BLaER1 (cell line): Measurements from ENCODE around the gene TMIGD1.

ENCODE experiments used
- H3K27ac ChIP-seq: shearing (Covaris generic); formaldehyde crosslinking; 2 replicates; pipeline ENCODE4 v1.8.1; 2022
- H3K27me3 ChIP-seq: shearing (Covaris generic); formaldehyde crosslinking; 2 replicates; pipeline ENCODE4 v1.8.1; 2022
- H3K36me3 ChIP-seq: shearing (Covaris generic); formaldehyde crosslinking; 2 replicates; pipeline ENCODE4 v1.8.1; 2022
- H3K4me1 ChIP-seq: shearing (Covaris generic); formaldehyde crosslinking; 2 replicates; pipeline ENCODE4 v1.8.1; 2022
- H3K4me2 ChIP-seq: shearing (Covaris generic); formaldehyde crosslinking; 2 replicates; pipeline ENCODE4 v1.8.1; 2022
- H3K4me3 ChIP-seq: shearing (Covaris generic); formaldehyde crosslinking; 2 replicates; pipeline ENCODE4 v1.8.1; 2022
- H3K9ac ChIP-seq: shearing (Covaris generic); formaldehyde crosslinking; 2 replicates; pipeline ENCODE4 v1.8.1; 2022
- H3K9me3 ChIP-seq: shearing (Covaris generic); formaldehyde crosslinking; 2 replicates; pipeline ENCODE4 v1.8.1; 2022
- H4K20me1 ChIP-seq: shearing (Covaris generic); formaldehyde crosslinking; 2 replicates; pipeline ENCODE4 v1.8.1; 2022
- Cebpa-rat ChIP-seq: shearing (Covaris generic); IDR thresholded peaks from 2 replicates; pipeline ENCODE4 v1.8.1; 2022

The TMIGD1 gene

DNA sequence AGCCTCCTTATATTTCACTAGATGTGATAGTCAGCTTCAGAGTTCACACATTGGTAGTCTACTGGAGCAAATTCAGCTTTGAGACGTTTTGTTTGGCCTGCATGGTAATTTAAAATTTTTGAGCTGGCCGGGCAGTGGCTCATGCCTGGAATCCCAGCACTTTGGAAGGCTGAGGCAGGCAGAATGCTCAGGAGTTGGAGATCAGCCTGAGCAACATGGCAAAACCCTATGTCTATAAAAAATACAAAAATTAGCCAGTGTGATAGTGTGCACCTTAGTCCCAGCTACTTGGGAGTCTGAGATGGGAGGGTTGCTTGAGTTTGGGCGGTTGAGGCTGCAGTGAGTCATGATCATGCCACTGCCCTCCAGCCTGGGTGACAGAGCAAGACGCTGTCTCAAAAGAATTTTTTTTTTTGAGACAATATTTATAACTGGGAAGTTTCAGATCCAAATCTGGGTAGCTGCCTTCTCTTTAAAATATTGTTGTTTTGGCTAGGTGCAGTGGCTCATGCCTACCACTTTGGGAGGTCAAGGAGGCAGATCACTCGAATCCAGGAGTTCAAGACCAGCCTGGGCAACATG, 37.3 kb downstream of the TMIGD1 start:
- H3K27me3 ChIP-seq = no peaks in the 10 kb centered on the region
- no peaks in the 10 kb centered on the region for H3K36me3 ChIP-seq
- no peak overlapping the region for H3K27ac ChIP-seq
- peaks cover 9% of the 10 kb centered on the region; the same call in 1 of the 2 replicates for H3K9me3 ChIP-seq
- H3K4me3 ChIP-seq = no peak overlapping the region
- H4K20me1 ChIP-seq = no peaks in the 10 kb centered on the region
- no peak overlapping the region for H3K4me2 ChIP-seq
- no peak overlapping the region for H3K9ac ChIP-seq
- no peak for TF ChIP-seq Cebpa-rat
- H3K4me1 ChIP-seq = peaks cover 17% of the 10 kb centered on the region

GRCh38 chr17:30292286-30292858, 41.5 kb downstream of the TMIGD1 start:
- Histone ChIP-seq H3K36me3 (peaks cover 24% of the 10 kb centered on the region), H3K27ac (peak overlapping the region; percentile 86), H3K4me3 (peak overlapping the region; percentile 95)

GRCh38 chr17:30291543-30292285, 42.1 kb downstream of the TMIGD1 start, which contains the start of gene BLMH:
Gene BLMH, minus strand, starts transcription at chr17:30291944. Its CDS starts 125 bp downstream, at chr17:30291819.
- Histone ChIP-seq H3K4me2 (peak within 1 kb of the TSS; percentile 91), H3K27me3 (no peaks in the 10 kb centered on the region), H3K27ac (peak within 1 kb of the TSS; percentile 86), H3K36me3 (peaks cover 31% of the 10 kb centered on the region), H3K9me3 (no peaks in the 10 kb centered on the region), H3K9ac (peak within 1 kb of the TSS; percentile 90), H3K4me3 (peak within 1 kb of the TSS; percentile 95), H4K20me1 (peaks cover 22% of the 10 kb centered on the region), H3K4me1 (peaks cover 16% of the 10 kb centered on the region)
- no peak for TF ChIP-seq Cebpa-rat

More at GRCh38 chr17:30292286-30292858, 41.5 kb downstream of the TMIGD1 start:
- peak overlapping the region; percentile 91 for H3K4me2 ChIP-seq
- H3K9ac ChIP-seq = peak overlapping the region; percentile 90
- peaks cover 4% of the 10 kb centered on the region; the same call in 1 of the 2 replicates for H3K9me3 ChIP-seq
- no peak for TF ChIP-seq Cebpa-rat
- H3K4me1 ChIP-seq = peaks cover 16% of the 10 kb centered on the region
- H4K20me1 ChIP-seq = peaks cover 22% of the 10 kb centered on the region
- no peaks in the 10 kb centered on the region for H3K27me3 ChIP-seq

DNA sequence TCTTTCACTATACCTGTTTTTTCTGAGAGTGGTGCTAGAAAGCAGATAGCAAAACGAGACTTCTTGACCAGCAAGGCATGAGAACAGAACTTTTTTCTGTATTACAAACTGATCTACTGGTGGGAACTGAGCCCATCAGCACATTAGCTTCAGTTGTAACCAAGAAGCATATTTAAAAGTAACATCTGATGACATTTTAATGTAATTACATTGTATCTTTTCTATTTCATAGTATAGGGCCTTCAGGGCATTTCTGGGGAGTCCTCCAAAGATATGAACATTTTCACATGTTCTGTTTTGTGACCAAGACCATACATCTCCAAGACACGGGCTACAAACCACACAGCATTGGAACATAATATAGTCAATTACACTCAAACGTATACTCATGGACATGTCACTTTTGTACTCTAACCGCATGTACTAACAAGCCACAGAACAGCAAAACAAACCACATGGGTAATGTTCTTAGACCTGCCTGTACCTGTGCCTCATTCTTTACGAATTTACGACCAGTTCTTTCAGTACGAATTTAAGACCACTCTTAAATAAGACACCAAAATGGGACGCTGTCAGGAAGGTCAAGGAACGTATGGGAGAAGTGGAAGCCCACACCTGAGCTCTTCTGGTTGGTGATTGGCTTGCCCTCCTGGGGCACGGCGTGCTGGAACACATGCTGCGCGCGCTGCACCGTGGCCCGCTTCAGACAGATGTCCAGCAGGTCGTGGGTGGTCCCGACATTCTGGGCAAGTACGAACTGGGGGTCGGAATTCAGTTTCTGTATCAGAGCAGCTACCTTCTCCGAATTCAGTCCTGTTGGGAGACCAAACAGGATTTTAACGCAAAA, 42.9 kb downstream of the TMIGD1 start:
- H3K36me3 ChIP-seq = peaks cover 39% of the 10 kb centered on the region
- peaks cover 22% of the 10 kb centered on the region for H4K20me1 ChIP-seq
- TF ChIP-seq Cebpa-rat = no peak
- H3K27ac ChIP-seq = peak overlapping the region; percentile 86
- H3K4me2 ChIP-seq = peak overlapping the region; percentile 91
- H3K9me3 ChIP-seq = no peaks in the 10 kb centered on the region
- H3K9ac ChIP-seq = peak overlapping the region; percentile 90
- H3K4me1 ChIP-seq = peaks cover 16% of the 10 kb centered on the region
- H3K27me3 ChIP-seq = no peaks in the 10 kb centered on the region
- H3K4me3 ChIP-seq = peak overlapping the region; percentile 95

DNA sequence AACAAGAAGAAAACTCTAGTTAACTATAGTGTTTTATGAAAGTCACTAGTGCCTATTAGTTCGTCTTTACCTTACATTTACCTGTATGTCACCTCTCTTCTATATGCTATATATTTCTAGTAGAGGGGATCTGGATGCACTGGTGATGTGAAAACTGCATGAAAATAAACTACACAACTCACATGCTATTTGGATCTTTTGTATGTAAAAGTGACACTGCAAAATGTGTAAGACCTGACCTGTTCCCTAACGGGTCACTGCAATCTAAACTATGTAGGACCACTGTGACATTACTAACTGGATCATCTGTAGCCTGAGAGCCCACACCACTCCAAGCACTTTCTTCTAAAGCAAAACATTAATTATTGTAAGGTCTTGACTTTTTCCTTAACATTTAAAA, 43.8 kb downstream of the TMIGD1 start:
- Histone ChIP-seq H3K36me3 (peaks cover 47% of the 10 kb centered on the region), H4K20me1 (peaks cover 22% of the 10 kb centered on the region), H3K27me3 (no peaks in the 10 kb centered on the region), H3K27ac (no peak overlapping the region), H3K4me1 (peaks cover 16% of the 10 kb centered on the region), H3K4me2 (peak overlapping the region; percentile 91), H3K4me3 (no peak overlapping the region), H3K9ac (no peak overlapping the region), H3K9me3 (no peaks in the 10 kb centered on the region)
- TF ChIP-seq Cebpa-rat = no peak

DNA sequence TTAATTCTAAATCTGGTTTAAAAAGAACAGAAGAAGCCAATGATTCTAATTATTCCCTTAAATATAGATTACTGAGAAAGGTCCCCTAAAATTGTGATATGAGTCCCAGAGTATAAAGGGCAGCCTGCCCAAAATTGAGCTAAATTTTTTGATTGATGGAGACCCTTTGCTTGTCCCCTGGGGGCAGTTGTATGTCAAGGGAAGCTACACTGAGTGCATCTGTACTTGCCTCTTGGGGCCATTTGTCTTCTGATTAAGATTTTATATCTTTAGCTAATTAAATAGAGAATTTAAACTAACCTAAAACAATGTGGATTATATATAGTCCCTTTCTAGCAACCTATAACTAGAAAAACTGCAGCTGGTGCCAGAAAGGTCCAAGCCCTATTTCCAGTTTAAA, 54.7 kb downstream of the TMIGD1 start:
- Histone ChIP-seq H3K27ac (no peak overlapping the region), H3K27me3 (no peaks in the 10 kb centered on the region), H4K20me1 (peaks cover 15% of the 10 kb centered on the region; the same call in 1 of the 2 replicates), H3K36me3 (peaks cover 91% of the 10 kb centered on the region), H3K9me3 (no peaks in the 10 kb centered on the region), H3K4me1 (no peaks in the 10 kb centered on the region), H3K9ac (no peak overlapping the region), H3K4me3 (no peak overlapping the region), H3K4me2 (no peak overlapping the region)
- TF ChIP-seq Cebpa-rat = no peak

DNA sequence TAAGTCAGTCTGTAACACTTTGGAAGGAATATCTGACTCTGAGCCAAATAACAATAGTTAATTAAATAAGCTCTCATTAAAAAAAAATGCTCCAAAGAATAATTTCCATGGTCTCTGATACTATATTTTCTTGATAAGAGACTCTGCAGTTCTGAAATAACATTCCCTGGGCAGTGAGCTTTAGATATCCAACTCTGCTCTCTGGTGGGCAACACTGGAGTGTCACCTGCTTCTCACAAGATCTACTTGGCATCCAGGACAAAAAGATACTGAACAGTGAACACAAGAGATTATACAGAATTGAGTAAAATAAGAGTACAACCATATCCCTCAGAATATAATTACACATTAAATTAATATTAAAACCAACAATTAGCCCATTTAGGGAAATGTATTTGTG, 55.8 kb downstream of the TMIGD1 start:
- no peak overlapping the region for H3K4me3 ChIP-seq
- H3K4me2 ChIP-seq = no peak overlapping the region
- H3K9ac ChIP-seq = no peak overlapping the region
- H3K9me3 ChIP-seq = no peaks in the 10 kb centered on the region
- H4K20me1 ChIP-seq = peaks cover 14% of the 10 kb centered on the region; the same call in 1 of the 2 replicates
- H3K36me3 ChIP-seq = peaks cover 91% of the 10 kb centered on the region
- TF ChIP-seq Cebpa-rat = no peak
- no peaks in the 10 kb centered on the region for H3K4me1 ChIP-seq
- no peak overlapping the region for H3K27ac ChIP-seq
- no peaks in the 10 kb centered on the region for H3K27me3 ChIP-seq

- Histone ChIP-seq H3K4me2 (no peak overlapping the region), H3K9me3 (no peaks in the 10 kb centered on the region), H3K36me3 (peaks cover 91% of the 10 kb centered on the region), H4K20me1 (peaks cover 10% of the 10 kb centered on the region; the same call in 1 of the 2 replicates), H3K4me3 (no peak overlapping the region), H3K4me1 (no peaks in the 10 kb centered on the region), H3K27me3 (no peaks in the 10 kb centered on the region), H3K27ac (no peak overlapping the region), H3K9ac (no peak overlapping the region)
- no peak for TF ChIP-seq Cebpa-rat
Measured at GRCh38 chr17:30275911-30276310, 57.9 kb downstream of the TMIGD1 start.

DNA sequence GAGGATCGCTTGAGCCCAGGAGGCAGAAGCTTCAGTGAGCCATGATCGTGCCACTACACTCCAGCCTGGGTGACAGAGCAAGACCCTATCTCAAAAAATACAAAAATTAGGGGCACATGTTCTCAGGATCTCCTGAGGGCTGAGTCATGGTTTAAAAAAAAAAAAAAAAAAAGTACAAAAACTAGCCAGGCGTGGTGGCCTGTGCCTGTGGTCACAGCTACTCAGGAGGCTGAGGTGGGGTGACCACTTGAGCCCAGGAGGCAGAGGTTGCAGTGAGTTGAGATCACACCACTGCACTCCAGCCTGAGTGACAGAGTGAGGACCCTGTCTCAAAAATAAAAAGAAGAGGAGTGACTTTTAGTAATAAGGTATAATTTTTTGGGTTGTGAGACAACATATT, 59.0 kb downstream of the TMIGD1 start:
- no peak overlapping the region for H3K4me2 ChIP-seq
- H4K20me1 ChIP-seq = peaks cover 10% of the 10 kb centered on the region; the same call in 1 of the 2 replicates
- no peaks in the 10 kb centered on the region for H3K4me1 ChIP-seq
- no peak for TF ChIP-seq Cebpa-rat
- no peaks in the 10 kb centered on the region for H3K9me3 ChIP-seq
- peaks cover 91% of the 10 kb centered on the region for H3K36me3 ChIP-seq
- H3K4me3 ChIP-seq = no peak overlapping the region
- H3K27me3 ChIP-seq = no peaks in the 10 kb centered on the region
- no peak overlapping the region for H3K27ac ChIP-seq
- H3K9ac ChIP-seq = no peak overlapping the region
